Measurements from ENCODE around the gene KAZN. TPM values are rescaled to one million over a fixed set of nuclear protein-coding genes. Genes with fewer than 3 reads are reported as not detected.

Gene KAZN
- polyA plus RNA-seq, 1 donor from 2014 or later = 20.6 TPM

GRCh38 chr1:15002325-15002724 is 403.8 kb downstream of the KAZN start:
- Histone ChIP-seq H3K4me2 (ENCODE audit: low read length) (no peak overlapping the region), H3K27me3 (ENCODE audit: insufficient read depth, low read depth, low read length) (no peaks in the 10 kb centered on the region), H3K9me2 (ENCODE audit: insufficient read depth, low read length) (no peaks in the 10 kb centered on the region), H4K20me1 (ENCODE audit: insufficient read depth) (no peaks in the 10 kb centered on the region), H2AFZ (ENCODE audit: low read depth, low read length) (no peak overlapping the region), H3K9me3 (ENCODE audit: low read length) (no peaks in the 10 kb centered on the region), H3K27ac (ENCODE audit: low read length) (no peak overlapping the region), H3K36me3 (ENCODE audit: insufficient read depth, low read length) (no peaks in the 10 kb centered on the region), H3K4me3 (ENCODE audit: low read length) (no peak overlapping the region), H3K79me2 (replicated peaks; ENCODE audit: insufficient read depth, low read length) (no peaks in the 10 kb centered on the region), H3K9ac (ENCODE audit: low read length) (no peak overlapping the region), H3F3A (ENCODE audit: insufficient read depth, low read length, poor library complexity, severe bottlenecking) (no peaks in the 10 kb centered on the region)
- TF ChIP-seq REST (IDR thresholded peaks at IDR 0.05; ENCODE audit: borderline replicate concordance) (no peak), EP300 (conservative IDR thresholded peaks at IDR 0.05; ENCODE audit: poor library complexity, severe bottlenecking) (no peak), EZH2 (IDR thresholded peaks at IDR 0.05; ENCODE audit: borderline replicate concordance, insufficient read depth, low read length, poor library complexity, severe bottlenecking) (no peak)

GRCh38 chr1:15004396-15004795 is 405.9 kb downstream of the KAZN start:
- no peaks in the 10 kb centered on the region for H3K36me3 ChIP-seq (ENCODE audit: insufficient read depth, low read length)
- H3K4me3 ChIP-seq (ENCODE audit: low read length) = no peak overlapping the region
- no peaks in the 10 kb centered on the region for H3K79me2 ChIP-seq (replicated peaks; ENCODE audit: insufficient read depth, low read length)
- H2AFZ ChIP-seq (ENCODE audit: low read depth, low read length) = no peak overlapping the region
- H4K20me1 ChIP-seq (ENCODE audit: insufficient read depth) = no peaks in the 10 kb centered on the region
- no peak overlapping the region for H3K27ac ChIP-seq (ENCODE audit: low read length)
- H3K4me2 ChIP-seq (ENCODE audit: low read length) = no peak overlapping the region
- no peaks in the 10 kb centered on the region for H3F3A ChIP-seq (ENCODE audit: insufficient read depth, low read length, poor library complexity, severe bottlenecking)
- H3K9ac ChIP-seq (ENCODE audit: low read length) = no peak overlapping the region
- H3K9me3 ChIP-seq (ENCODE audit: low read length) = no peaks in the 10 kb centered on the region
- H3K9me2 ChIP-seq (ENCODE audit: insufficient read depth, low read length) = no peaks in the 10 kb centered on the region
- H3K27me3 ChIP-seq (ENCODE audit: insufficient read depth, low read depth, low read length) = no peaks in the 10 kb centered on the region
- no peak for TF ChIP-seq MXI1 (conservative IDR thresholded peaks at IDR 0.05; ENCODE audit: poor library complexity, severe bottlenecking)
- no peak for TF ChIP-seq POLR2AphosphoS5 (IDR thresholded peaks at IDR 0.05)
- no peak for TF ChIP-seq SMC3 (conservative IDR thresholded peaks at IDR 0.05; ENCODE audit: poor library complexity)
- TF ChIP-seq CTCF (IDR thresholded peaks at IDR 0.05; ENCODE audit: poor library complexity, severe bottlenecking) = no peak
- no peak for TF ChIP-seq RAD21 (conservative IDR thresholded peaks at IDR 0.05)
- TF ChIP-seq TAF1 (IDR thresholded peaks at IDR 0.05; ENCODE audit: low read depth) = no peak
- TF ChIP-seq REST (IDR thresholded peaks at IDR 0.05; ENCODE audit: borderline replicate concordance) = no peak
- no peak for TF ChIP-seq EP300 (conservative IDR thresholded peaks at IDR 0.05; ENCODE audit: poor library complexity, severe bottlenecking)
- TF ChIP-seq EZH2 (IDR thresholded peaks at IDR 0.05; ENCODE audit: borderline replicate concordance, insufficient read depth, low read length, poor library complexity, severe bottlenecking) = no peak
